ENCODE measurements around the gene PATJ.
A peak's percentile ranks its signal among the peaks of the same experiment; 100 is the strongest.
"Not testable (repeated sequence)": the region's sequence is repeated elsewhere in the genome, so short reads cannot be mapped to it uniquely, and the experiment has no call there.

PATJ gene

GRCh38 chr1:61741711-61742619, at the start of gene PATJ:
Gene PATJ, plus strand, starts transcription at chr1:61742480. Its CDS starts 20,413 bp downstream, at chr1:61762893.
- DNase-seq, result no peak

DNA sequence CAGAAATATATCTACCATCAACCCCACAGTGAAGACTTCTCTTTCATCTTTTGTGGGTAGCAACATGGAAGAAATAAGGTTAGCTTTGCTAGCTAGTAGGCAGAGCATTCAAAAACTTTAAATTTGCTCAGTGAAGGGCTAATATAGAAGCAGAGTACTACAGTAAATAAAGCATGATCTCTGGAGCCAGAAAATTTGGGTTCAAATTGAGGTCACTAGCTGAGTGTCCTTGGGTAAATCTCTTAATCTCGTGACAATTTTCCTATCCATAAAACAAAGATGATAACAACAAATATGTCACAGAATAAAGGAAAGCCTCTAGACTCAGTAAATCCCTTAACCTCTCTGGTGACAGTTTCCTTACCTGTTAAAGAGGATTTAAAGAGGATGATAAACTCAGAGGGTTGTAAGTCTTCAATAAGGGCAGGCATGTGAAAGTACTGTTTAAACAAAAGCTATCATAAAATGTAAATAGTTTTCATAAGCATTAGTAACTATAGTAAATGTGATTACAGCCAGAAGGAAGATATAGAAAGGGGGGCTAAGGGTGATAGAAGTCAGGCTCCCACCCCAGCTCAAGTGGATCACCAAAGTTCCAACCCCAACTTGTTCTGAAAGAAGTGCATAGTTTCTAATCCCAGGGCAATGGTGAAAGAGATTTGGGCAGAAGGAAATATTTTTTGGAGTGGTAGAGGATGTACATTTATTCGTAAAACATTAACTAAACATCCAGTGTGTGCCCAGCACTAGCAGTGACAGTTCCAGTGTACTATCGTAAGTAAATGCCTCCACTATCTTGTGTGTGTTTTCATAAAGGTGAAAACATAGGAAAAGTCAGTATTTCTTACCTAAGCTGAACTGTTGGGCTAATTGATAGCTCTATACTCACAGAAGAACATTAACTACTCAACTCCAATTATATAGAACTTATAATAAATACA, 42.1 kb upstream of the PATJ start:
- DNase-seq, result no peak

DNA sequence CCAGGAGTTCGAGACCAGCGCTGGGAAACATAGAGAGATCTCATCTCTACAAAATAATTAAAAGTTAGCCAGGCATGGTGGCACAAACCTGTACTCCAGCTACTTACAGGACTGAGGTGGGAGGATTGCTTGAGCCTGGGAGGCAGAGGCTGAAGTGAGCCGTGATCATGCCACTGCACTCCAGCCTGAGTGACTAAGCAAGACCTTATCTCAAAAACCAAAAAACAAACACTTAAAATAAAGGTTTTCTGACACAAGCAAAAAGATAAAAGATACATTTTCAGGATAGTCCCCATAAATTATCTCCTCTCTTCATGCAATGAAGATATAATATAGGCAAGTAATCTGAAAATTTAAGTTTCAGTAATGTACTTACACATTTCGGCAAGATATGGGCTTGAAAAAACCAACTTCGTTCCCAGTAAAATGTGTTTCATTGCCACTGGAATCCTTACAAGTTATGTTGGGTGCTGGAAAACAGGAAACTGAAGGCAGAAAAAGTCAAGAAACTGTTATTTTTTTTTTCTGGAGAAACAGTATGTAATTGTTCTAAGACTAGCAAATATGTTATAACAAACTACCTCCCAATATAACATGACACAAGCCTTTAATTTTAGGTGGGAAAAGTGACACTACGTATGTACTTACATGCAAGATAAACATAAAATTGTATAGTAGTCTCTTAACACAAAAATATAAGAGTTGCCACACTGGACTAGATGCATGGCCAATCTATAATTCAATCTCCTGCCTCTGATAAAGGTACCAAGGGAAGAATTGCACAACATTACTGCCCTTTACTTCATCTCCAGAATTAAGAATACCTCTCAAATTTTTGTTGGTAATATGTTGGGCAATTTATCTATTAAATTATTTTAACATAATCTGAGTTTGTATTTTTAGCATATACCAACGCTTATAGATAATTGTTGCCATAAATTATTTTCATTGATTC, 33.0 kb upstream of the PATJ start:
- no peak for DNase-seq

DNA sequence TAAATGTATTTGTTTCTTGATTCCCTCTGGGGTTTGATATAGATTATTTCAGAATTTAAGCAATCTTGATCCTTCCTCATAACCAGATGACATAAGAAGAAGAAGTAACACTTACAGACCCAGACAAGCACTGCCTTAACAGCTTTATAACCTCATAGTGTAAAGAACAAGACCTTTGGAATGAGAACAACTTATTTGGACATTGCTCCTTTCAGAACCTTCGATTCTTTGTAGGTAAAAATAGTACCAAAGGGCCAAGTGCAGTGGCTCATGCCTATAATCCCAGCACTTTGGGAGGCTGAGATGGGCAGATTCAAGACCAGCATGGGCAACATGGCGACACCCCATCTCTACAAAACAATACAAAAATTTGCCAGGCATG, 32.4 kb upstream of the PATJ start:
- DNase-seq, result no peak

- peak; percentile 28 for DNase-seq
These were observed 31.0 kb upstream of the PATJ start for GRCh38 chr1:61711257-61711656.

- DNase-seq, result no peak
These were observed 30.3 kb upstream of the PATJ start for GRCh38 chr1:61711969-61712368.

- DNase-seq, result not testable (repeated sequence)
These were observed 23.1 kb upstream of the PATJ start for GRCh38 chr1:61718996-61719663.

- DNase-seq, result no peak
These were observed 17.8 kb upstream of the PATJ start for GRCh38 chr1:61724506-61724812.

GRCh38 chr1:61724813-61725694, 17.2 kb upstream of the PATJ start, which contains the start of gene TM2D1:
Gene TM2D1, minus strand, starts transcription at chr1:61725141. Its CDS starts 21 bp downstream, at chr1:61725120.
- peak; percentile 87 for DNase-seq

GRCh38 chr1:61727544-61727943, 14.7 kb upstream of the PATJ start:
- no peak for DNase-seq

DNA sequence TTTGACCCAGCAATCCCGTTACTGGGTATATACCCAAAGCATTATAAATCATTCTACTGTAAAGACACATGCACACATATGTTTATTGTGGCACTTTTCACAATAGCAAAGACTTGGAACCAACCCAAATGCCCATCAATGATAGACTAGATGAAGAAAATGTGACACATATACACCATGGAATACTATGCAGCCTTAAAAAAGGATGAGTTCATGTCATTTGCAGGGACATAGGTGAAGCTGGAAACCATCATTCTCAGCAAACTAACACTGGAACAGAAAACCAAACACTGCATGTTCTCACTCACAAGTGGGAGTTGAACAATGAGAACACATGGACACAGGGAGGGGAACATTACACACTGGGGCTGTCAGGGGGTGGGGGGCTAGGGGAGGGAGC, 11.6 kb upstream of the PATJ start:
- DNase-seq, result not testable (repeated sequence)

DNA sequence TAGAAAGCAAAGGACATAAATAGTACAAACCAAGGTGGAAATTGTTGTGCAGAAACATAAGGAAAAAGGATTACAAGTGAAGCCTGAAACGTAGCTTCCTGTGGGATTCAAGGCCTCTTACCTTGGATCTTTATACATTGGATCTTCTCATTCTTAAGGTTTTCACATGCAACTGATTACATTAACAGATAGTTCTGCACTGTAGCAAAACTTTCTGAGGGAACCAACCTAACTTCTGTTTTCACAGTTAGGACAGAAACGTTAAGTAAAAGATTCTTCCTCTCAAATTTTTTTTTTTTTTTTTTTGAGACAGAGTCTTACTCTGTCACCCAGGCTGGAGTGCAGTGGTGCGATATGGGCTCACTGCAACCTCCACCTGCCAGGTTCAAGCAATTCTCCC, 9.6 kb upstream of the PATJ start:
- no peak for DNase-seq

DNA sequence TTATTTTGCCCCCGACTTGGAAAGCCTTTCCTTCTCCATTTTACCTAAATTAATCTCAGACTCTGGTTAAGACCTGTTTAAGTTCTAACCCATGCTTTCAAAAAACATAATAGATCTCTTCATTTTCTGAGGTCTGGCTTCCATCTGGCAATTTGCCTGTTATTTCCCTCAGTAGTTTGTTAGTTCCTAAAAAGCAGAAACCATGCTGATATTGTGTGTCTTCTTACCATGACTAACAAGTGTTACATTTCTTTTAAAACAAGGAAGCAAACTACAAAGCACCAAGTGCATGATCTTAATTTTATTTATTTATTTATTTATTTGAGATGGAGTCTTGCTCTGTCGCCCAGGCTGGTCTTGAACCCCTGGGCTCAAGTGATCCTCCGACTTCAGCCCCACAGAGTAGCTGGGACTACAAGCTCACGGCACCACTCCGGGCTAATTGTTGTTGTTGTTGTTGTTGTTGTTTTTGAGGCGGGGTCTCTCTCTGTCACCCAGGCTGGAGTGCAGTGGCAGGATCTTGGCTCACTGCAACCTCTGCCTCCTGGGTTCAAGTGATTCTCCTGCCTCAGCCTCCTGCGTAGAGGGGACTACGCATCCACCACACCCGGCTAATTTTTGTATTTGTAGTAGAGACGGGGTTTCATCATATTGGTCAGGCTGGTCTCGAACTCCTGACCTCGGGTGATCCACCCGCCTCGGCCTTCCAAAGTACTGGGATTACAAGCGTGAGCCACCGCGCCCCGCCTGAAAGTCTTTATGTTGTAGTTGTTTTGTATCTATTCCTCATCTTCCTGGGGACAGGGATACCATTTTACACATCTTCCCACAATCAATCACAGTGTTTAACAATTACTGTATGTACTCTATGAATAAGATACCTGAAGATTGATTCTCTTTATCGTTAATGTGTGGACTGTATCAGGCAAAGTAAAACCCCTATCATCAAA, 1.3 kb upstream of the PATJ start:
- no peak for DNase-seq

DNA sequence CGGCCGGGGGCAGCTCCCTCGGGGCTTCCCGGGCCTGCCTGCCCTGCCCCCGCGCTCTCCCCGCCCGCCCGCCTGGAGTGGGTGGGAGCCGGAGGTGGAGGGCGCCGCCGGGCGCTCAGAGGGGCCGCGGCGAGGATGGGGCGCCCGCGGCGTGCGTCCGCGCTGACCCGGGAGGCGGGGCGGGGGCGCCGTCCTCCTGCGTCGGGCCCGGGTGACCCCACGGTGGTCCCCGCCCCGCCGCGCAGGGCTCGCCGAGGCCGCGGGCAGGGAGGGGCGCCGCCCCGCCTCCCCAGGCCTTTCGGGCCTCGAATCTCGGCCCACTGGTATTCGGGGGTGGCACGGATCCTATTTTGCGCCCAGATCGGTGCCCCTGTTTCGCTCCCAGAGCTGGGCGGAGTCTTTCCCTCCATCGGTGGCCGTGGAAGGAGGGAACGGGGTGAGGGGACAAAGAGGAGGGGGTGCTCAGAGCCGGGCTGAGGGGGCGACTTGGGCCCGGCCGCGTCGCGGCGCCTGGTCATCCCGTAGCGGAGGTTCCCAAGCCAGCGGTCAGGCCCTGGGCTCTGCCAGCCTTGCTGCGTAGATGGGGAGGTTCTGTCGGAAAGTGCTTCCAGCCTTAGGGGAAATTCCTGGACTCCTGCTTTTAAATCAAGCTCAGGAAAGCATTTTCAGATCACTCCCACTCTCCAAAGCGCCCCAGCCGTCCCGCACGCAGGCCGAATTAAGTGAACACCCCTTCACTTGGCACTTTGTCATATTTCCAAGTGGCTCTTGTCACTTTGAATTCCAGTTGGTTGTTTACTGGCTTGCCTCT, 545 bp downstream of the PATJ start:
- peak; percentile 27 for DNase-seq

DNA sequence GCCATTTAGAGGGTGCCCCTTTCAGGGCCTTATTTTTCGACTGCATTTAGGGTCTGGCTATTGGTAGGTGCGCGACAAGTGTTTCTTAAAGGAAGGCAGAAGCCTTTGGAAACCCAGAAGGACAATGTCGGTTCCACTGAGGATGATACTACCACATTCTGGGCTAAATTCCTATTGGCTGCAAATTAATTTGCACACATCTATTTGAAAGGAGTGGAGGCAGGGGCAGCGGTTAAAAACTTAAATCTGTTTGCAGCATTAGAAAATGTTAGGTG, 1.1 kb downstream of the PATJ start:
- no peak for DNase-seq

GRCh38 chr1:61743716-61744580, 1.7 kb downstream of the PATJ start:
- no peak for DNase-seq

DNA sequence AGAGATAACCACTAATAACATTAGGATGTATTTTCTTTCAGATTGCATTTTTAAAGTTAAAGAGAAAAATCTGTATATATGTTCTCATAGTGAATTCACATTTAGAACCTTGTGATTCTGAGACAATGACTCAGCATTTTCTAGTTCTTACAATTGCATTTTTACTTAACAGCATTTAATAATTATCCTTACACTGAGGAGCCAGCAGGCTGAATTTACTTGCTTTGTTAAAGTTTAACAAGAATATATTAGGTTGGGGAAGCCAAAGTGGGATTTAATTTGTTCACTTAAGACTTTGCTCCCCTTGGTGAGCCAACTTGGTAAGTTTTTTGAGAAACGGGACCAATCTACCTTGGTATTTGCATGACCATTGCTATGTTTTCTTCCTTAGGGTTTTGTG, 4.5 kb downstream of the PATJ start:
- peak; percentile 38 for DNase-seq

DNA sequence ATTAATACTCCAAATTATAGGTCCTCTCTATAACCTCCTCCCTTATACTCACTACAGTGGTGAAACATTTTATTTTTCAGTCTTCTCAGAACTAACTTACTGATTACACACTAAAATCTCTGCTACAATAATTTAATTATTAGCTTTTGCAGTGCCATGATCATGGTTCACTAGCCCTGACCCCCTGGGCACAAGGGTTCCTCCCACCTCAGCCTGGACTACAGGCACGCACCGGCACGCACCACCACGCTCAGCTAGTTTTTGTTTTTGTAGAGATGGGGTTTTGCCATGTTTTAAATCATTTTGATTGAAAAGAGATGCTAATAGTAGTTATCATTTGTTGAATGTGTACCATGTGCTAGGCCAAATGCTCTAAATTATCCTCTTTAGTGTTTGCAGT, 6.3 kb downstream of the PATJ start:
- no peak for DNase-seq
